Stimulated activated CD4-positive, alpha-beta T cell treated with anti-CD3 and anti-CD28 coated beads, Interleukin-4, amount 100 ng/mL, for 1 hour (primary cell): ENCODE data around the gene BFAR.
"Not testable (repeated sequence)": the region's sequence is repeated elsewhere in the genome, so short reads cannot be mapped to it uniquely, and the experiment has no call there.

Source experiments
- DNase-seq: peaks from one replicate; pipeline ENCODE4 v3.0.0-alpha.2; 2020

The BFAR gene

GRCh38 chr16:14701859-14702258 is 69.1 kb downstream of the BFAR start:
- not testable (repeated sequence) for DNase-seq

- DNase-seq = not testable (repeated sequence)
Observed at GRCh38 chr16:14702672-14703071, 69.9 kb downstream of the BFAR start.

GRCh38 chr16:14703156-14704011 is 70.6 kb downstream of the BFAR start, which contains the start of gene NPIPA3:
Gene NPIPA3 (plus strand): TSS chr16:14703411. CDS start chr16:14708944, 5,533 bp downstream.
- DNase-seq = not testable (repeated sequence)
